Epithelial cell of umbilical artery (primary cell): Measurements from ENCODE around the gene ZNF710. TPM values are rescaled to one million over a fixed set of nuclear protein-coding genes. Genes with fewer than 3 reads are reported as not detected.

Experiments used
- total RNA-seq: library from RNA; depleted of rRNA; stranded (reverse); fragments of >200 nt; gene quantifications from 2 replicates; pipeline ENCODE4 v1.2.3, GENCODE V29; 2014

The ZNF710 gene, protein sequence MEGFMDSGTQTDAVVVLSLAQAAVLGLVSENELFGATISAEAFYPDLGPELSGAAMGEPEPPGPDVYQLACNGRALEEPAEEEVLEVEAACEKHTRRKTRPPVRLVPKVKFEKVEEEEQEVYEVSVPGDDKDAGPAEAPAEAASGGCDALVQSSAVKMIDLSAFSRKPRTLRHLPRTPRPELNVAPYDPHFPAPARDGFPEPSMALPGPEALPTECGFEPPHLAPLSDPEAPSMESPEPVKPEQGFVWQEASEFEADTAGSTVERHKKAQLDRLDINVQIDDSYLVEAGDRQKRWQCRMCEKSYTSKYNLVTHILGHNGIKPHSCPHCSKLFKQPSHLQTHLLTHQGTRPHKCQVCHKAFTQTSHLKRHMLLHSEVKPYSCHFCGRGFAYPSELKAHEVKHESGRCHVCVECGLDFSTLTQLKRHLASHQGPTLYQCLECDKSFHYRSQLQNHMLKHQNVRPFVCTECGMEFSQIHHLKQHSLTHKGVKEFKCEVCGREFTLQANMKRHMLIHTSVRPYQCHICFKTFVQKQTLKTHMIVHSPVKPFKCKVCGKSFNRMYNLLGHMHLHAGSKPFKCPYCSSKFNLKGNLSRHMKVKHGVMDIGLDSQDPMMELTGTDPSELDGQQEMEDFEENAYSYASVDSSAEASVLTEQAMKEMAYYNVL
- 7.4 and 12.3 TPM in 2 replicates for total RNA-seq

DNA sequence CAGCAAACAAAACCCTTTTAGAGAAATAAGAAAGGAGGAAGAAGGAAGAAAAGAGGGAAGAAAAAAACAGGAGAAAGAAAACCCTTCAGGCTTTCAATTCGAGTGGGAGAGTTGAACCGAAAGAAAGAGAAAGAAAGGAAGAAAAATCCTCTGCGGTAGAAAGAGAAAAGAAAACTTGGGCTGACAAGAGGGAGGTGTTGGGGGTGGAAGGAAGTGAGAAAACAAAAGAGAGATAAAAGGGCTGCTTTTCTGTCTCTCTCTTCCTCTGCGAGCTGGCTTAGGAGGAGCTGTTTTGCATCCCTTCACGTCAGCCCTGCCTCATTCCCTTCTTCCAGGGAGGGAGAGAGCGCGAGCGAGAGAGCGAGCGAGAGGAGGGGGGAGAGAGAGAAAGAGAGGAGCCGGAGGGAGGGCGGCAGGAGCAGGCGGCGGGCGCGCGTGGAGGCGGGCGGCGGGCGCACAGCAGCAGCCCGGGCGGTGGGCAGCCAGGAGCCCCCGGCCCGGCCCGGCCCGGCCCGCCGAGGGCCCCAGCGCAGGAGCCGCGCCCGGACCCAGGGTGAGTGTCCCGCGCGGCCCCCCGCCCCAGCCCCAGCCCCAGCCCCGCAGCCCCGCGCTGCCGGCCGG is at the start of gene ZNF710:
Gene ZNF710 (plus strand): TSS at position 263 of the 621 bp plus-strand sequence. CDS start 65,814 bp downstream, outside the sequence.

DNA sequence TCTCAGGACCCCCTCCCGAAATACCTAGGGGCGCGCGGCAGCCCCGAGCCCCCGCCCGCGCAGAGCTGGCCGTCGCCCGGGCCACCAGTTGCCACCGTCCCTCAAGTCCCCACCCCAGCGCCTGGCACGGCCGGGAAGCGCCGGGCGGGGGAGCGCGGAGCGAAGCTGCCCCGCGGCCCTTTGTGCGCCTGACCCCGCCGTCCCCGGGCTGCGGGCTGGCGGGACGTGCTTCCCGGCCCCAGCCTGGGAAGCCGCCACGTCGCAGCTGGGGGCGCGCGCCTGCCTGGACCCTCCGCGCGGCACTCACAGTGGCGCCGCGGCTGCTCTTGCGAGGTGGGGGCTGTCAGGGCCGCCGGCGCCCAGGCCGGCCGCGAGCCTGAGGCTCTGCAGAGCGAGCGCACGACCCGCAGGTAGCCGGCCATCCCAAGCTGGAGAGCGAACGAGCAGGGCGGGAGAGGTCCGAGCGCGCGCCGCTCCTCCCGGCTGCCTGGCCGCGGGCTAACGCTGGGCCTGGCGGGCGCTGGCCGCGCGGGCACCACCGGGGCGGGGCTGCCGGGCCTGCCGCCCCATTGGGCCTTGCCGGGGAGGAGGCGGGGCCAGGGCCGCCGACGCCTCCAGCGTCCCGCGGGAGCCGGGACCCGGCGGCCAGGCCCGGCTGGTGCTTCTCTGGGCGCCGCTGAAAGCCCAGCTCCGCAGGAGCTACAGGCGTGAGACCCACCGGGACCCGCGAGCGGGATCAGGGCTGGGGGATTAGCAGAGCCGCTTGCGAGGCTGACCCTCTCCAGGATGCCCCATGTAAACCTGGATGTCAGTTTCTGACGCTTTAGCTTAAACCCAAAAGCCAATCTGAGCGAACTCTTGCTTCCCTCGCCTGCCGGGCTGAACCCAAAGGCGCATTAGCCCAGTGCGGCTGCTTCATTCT is 101.1 kb downstream of the ZNF710 start, which contains the start of gene IDH2:
Gene IDH2 (minus strand): TSS at position 500 of the 922 bp plus-strand sequence. CDS start 78 bp downstream, at position 422.

Other genes starting within 250 kb of the ZNF710 start
- under 0.01 and 0.15 TPM in 2 replicates for gene MESP2, start 225.0 kb upstream of the ZNF710 start, total RNA-seq
- gene ANPEP, start 186.5 kb upstream of the ZNF710 start, total RNA-seq: 6.8 and 8.7 TPM in 2 replicates
- 36.1 and 56.2 TPM in 2 replicates for gene AP3S2, start 107.3 kb upstream of the ZNF710 start, total RNA-seq
- 9.1 and 11.7 TPM in 2 replicates for gene ARPIN, start 88.4 kb upstream of the ZNF710 start, total RNA-seq
- 65.4 and 130 TPM in 2 replicates for gene IDH2, start 101.1 kb downstream of the ZNF710 start, total RNA-seq
- gene SEMA4B, start 200.0 kb downstream of the ZNF710 start, total RNA-seq: 10.5 and 11.0 TPM in 2 replicates
- gene CIB1, start 232.6 kb downstream of the ZNF710 start, total RNA-seq: 13.7 and 61.7 TPM in 2 replicates
- 7.8 and 8.8 TPM in 2 replicates for gene GDPGP1, start 232.9 kb downstream of the ZNF710 start, total RNA-seq
- 0.15 TPM in 1 of 2 replicates, not detected in the other for gene TTLL13, start 248.2 kb downstream of the ZNF710 start, total RNA-seq